Stimulated activated CD8-positive, alpha-beta memory T cell treated with anti-CD3 and anti-CD28 coated beads, Interleukin-2, amount 100 ng/mL, for 1 hour (primary cell): ENCODE data around the gene ZNF865.

Source experiments
- DNase-seq, 2 donors: peaks; one replicate each; pipeline ENCODE4 v3.0.0-alpha.2; 2020; ENCODE audit warnings: low read depth in 2 of 2

The ZNF865 gene

DNA sequence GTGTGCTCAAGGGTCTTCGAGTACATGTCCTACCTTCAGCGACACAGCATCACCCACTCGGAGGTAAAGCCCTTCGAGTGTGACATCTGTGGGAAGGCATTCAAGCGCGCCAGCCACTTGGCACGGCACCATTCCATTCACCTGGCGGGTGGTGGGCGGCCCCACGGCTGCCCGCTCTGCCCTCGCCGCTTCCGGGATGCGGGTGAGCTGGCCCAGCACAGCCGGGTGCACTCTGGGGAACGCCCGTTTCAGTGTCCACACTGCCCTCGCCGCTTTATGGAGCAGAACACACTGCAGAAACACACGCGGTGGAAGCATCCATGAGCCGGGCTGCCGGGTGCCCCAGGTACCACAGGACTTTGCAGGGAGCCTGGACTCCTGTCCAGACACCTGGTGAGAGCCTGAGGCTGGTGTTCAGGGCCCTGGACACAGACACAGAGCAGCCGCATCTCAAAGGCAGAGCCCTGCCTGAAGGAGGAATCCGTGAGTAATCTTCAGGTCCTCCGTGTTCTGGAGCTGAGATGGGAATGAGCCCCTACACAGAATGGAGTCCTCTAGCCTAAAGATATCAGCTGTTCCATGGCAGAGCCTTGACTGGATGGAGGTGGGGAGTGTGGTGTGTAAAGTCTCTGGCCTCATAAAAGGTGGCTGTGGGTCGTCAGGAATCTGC lies 39.5 kb downstream of the ZNF865 start:
- DNase-seq = no peak

DNA sequence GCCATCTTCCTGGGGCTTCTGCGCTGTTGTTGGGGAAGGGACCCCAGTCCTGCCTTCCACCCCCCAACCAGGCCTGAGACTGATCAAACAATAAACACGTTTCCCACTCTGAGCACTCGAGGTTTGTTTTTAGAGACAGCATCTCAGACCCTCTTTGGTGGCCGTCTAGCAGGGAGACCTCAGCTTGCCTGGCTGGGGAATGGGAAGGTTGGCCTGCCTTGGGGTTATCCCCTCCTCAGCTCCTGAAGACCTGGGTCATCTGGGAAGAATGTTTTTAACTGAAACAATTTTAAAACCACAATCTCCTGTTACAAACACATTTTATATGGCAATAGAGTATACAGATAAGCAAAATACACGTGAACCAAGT lies 40.0 kb downstream of the ZNF865 start:
- DNase-seq = no peak

DNA sequence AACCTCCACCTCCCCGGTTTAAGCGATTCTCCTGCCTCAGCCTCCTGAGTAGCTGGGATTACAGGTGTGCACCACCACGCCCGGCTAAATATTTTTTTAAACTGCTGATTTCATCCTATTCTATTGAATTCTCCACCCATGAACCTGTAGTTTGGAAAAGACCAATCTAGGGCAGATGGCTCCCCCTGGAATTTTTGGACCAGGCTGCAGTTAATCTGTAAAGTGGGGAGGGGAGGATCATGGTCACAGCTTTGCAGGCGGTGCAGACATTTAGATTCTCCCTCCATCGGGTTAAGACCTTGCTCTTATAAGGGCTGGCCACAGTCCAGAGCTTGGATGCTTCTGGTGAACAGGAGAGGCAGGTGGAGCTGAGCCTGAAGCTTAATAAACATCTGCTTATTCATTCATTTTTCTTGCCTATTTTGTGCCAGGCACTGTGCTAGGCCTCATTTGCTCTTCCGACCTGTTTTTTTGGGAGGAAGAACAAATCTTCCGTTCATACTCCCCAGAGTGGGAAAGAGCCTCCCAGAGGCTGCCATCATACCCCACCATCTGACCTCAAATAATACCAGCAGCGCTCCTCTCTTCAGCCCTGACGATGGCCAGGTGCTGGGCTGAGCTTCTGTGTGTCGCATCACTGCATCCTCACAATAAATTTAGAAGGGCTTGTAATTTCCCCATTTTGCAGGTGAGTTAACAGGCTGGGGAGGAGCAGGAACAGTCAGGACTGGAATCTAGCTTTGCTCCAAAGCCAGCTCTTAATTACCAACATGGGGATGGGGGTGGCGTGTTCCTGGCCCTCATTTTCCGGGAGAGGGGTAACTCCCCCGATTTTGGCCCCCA lies 41.7 kb downstream of the ZNF865 start:
- no peak for DNase-seq

DNA sequence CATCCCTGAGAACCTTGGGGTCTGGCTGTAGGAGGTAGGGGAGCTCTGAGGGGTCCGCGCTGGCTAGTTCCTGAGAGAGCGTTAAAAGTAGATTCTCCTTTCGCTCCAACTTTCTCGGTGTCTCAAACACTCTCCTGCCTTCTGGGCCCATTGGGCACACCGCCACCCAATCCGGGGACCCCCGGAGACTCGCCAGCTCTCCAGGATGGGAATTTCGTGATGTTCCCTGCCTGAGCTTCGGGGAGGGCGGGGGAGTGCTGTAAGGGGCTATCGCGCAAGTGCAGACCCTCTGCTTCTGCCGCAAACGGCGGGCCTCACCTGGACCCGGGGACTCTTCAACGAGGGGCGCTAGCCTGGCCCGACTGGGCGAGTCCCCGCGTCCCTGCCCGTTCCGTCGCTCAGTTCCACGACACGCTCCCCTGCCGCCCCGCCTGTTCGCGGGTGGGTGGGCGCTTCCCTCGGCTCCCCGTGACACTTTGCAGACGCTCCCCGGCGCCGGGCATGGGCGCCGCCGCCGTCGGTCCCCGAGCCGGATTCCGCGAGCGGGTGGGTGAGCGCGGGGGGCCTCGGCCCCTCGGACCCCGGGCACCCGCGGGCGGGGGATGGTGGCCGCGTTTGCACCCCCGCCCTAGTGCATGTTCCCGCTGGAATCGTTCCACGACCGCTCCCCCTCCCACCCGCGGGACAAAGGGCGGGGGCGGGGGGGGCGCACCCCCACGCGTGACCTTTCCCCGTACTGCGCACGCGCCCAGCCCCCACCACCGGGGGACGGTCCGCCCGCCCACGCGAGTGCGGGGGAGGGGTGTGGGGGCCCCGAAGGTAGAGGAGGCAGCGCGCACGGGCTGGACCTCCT lies 42.5 kb downstream of the ZNF865 start, which contains the start of gene CCDC106:
TSS of gene CCDC106 (plus strand) at position 481 of the 853 bp plus-strand sequence. CDS start 835 bp downstream, outside the sequence.
- no peak for DNase-seq

DNA sequence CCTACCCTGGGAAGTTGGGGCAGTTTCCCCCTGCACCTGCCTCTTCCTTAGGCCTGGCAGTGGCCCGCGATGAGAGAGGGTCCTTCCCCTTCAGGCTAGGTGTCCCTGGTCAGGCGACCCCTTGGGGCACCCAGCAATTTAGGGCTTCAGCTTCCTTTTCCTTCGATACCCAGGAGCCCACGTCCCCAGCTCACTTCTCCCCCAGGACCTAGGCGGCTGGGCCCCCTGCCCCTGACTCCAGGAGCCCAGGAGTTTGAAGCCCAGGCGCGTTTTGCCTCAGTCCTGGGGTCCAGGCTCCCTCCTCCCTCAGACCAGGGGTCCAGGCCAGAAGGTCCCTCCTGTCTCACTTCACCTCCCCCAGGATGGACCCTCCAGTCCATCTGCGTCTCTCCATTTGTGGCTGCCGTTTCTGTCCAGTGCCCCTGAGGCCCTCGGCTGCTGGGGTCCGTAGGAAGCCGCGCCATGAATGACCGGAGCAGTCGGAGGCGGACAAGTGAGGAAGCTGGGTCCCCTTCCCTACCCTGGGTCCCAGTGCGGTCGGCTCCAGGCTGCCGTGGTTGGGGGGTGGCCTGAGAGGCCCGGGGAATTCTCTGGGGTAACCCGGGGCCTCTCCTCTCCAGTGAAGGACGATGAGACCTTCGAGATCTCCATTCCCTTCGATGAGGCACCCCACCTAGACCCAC lies 43.3 kb downstream of the ZNF865 start:
- DNase-seq = no peak

DNA sequence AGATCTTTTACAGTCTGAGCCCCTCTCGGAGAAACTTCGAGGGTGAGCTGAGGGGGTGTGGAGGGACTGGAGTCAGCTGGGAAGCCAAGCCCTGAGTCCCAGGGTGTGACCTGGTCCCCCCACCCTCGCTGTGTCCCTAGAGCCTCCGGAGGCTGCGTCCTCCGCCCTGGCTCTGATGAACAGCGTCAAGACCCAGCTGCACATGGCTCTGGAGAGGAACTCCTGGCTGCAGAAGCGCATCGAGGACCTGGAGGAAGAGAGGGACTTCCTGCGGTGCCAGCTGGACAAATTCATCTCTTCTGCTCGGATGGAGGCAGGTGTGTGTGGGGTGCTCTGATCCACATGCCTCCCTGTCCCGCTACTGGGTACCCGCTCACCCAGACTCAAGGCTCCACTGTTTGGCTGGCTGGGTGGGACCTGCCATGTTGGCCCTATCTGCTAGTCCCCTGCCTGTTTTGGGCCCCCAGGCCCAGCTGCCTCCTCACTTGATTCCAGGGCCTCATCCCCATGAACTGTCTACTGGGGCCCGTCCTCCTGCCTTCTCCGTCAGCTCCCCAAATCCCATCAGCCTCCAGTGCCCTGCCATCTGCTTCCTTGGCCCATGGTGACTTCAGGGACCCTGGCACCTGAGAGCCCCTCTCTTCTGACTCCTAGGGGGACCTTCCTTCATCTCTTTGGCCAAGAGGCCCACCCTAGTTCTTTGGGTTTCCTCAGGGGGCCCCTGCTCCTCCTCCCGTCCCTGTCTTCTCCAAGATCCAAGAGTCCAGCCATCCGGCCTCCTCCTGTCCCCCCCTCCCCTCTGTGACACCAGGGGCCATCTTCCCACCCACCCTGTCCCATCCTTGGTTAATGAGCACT lies 44.0 kb downstream of the ZNF865 start:
- no peak for DNase-seq

DNA sequence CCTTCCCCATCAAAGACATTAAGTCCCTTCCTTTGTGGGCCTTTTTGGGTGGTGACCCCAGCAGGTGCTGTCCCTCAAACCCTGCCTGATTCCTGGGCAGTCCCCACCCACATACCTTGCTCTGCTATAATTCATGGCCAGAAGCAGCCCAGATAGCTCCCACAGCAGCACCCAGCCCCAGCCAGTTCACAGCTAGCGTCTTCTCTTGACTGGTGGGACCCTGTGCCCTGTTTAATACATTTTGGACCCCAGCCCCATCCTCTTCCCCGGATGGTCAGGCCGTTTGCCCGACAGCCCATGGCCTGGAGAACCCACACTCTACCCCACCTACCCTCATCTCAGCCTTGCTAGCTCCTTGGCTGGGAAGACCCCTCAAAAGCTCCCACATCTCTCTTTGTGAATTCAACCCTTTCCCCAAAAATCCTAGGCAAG lies 44.7 kb downstream of the ZNF865 start:
- DNase-seq = no peak

DNA sequence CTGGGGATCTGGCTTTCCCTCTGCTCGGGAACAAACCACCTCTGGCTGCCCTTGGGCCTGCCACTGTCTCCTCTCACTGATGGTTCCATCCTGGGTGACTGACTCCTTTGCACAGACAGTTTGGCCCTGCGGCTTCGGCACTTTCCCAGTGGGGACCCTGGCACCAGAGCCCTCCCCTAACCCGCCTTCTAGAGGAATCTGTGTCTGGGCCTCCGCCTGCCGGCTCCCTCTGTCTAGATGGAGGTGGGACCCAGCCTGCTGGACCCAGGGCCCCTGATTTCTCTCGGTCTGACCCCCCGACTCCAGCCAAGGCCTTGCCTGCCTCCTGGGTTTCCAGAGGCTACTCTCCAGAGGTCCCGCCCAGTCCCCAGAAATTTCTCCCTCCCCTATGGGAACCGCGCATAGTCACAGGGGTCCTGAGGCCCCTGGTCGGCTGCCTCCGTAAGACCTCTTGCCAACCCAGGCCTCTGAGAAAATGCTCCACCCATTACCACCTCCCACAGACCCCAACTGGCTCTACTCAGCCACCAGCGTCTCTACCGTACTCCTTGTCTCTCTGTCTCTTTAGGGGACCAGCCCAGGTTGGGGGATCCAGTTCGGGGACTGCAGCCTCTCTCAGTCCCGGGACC lies 45.3 kb downstream of the ZNF865 start:
- DNase-seq = no peak

DNA sequence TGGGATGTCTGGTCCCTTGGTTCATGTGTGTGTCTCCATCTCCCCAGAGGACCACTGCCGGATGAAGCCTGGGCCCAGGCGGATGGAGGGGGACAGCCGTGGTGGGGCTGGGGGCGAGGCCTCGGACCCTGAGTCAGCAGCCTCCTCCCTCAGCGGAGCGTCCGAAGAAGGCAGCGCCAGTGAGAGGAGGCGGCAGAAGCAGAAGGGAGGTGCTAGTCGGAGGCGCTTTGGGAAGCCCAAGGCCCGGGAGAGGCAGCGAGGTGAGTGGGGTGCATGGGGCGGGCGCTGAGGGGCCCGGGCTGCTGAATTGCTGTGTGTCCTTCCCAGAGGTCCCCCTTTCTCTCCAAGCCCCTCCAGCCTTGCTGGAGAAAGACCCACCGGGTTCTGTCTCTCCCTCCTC lies 45.8 kb downstream of the ZNF865 start:
- no peak for DNase-seq

DNA sequence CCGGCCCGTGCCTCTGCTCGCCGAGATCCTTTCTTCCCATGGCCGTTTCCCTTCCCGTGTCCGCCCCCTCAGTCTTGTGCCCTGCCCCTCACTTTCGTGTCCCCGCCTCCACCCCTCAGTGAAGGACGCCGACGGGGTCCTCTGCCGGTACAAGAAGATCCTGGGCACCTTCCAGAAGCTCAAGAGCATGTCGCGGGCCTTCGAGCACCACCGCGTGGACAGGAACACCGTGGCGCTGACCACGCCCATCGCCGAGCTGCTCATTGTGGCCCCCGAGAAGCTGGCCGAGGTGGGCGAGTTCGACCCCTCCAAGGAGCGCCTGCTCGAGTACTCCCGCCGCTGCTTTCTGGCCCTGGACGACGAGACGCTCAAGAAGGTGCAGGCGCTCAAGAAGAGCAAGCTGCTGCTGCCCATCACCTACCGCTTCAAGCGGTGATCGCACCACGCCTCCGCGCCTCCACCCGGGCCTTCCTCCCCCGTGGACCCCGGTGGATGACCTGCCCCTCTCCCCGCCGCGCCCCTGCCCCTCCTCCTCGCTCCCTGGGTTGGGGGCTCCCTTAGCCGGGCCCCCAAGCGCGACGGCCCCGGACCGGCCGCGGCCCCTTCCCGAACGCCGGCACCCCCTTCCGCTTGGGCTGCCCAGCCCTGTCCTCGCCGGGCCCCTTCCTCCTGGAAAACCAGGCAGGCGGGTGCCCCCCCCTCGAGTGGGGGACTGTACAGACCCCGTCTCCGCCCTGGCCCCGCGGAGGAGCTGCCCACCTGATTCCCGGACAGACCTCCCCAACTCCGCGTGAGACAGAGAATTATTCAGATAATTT lies 47.1 kb downstream of the ZNF865 start:
- no peak for DNase-seq

DNA sequence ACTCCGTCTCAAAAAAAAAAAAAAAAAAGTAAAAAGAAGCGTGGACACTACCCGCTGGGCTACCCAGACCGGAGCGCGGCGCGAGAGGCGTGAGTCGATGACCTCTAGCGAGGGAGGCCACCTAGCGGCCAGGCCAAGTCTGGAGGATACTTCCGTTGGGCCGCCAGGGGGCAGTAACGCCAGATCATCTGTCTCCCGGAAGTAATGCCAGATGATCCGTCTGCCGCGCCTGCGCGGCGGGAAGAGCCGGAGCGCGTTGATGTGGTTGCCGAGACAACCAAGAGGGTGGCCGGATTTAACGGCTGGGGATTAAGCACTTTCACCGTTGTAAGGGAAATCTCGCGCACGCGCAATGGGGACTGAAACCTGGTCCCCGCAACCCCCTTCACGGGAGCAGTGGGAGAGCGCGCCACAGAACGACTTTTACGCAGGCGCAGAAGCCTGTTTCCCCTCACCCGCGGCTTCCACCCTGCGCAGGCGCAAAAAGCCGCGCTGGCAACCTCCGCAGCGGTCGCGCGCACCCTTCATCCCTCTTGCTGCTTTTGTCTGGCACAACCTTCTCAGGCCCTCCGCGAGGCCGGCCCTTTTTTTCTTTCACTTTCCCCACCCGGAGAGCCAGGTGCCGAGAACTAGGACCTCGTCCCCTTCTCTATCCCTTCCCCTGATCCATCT lies 48.3 kb downstream of the ZNF865 start:
- peak; percentile 98 to 99 for DNase-seq

DNA sequence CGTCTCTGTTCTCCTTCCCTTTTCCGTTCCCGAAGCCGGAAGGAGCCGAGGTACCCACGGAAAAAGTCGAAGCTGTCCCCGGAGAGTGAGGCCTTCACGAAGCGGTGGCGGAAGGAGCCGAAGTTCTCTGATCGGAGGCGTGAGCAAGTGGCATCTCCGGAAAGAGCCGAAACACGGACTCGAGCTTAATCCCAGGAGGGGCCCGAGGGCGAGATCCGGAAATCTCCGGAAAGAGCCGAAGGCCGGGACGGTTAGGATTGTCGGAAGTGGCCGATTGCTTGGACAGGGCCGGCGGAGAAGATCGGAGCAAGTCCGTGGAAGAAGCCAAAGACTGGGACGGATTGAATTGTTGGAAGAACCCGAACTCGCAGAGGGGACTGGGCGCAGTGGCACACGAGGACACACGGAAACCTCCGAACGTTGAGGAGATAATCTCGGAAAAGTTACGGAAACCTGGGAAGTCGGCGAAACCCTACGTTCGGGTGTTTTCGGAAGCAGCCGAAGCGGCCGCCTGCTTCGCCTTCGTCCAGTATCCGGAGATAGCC lies 48.9 kb downstream of the ZNF865 start:
- peak; percentile 92 to 96 for DNase-seq

DNA sequence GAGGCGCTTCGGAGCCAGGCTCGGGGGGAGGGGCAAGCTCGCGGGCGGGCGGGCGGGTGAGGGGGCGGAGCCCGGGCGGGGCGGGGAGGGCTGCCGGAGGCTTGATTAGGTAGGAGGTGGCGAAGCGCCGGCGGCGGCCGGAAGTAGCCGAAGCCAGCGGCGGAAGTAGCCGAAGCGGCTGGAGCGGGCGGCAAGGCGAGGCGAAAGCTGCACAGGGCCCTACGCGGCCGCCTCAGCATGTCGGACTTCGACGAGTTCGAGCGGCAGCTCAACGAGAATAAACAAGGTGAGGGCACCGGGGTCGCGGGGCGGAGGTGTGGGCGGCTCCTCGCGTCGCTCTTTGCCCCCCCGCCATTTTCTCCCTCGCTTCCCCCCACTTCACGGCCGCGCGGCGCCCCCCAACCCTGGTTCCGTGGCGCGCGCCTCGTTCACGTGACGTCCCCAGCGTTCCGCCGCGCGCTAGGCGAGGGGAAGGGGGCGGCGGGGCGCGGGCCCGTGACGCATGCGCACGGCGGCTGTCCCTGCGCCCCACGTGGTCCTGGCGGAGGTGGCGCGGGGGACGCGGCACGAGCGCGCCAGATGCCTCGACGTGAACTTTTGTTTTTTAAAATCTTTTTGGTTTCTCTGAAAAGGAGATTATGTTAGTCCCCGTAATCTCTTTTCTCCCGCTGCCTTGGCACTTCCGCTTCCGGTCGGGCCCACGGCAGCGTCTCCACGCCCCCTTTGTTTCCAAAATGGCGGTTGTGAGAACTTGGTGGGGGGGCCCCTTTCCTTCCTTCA lies 49.6 kb downstream of the ZNF865 start, which contains the start of gene U2AF2:
TSS of gene U2AF2 (plus strand) at position 168 of the 780 bp plus-strand sequence. CDS start at position 238, 70 bp downstream.
- DNase-seq = peak; percentile 92 to 95

DNA sequence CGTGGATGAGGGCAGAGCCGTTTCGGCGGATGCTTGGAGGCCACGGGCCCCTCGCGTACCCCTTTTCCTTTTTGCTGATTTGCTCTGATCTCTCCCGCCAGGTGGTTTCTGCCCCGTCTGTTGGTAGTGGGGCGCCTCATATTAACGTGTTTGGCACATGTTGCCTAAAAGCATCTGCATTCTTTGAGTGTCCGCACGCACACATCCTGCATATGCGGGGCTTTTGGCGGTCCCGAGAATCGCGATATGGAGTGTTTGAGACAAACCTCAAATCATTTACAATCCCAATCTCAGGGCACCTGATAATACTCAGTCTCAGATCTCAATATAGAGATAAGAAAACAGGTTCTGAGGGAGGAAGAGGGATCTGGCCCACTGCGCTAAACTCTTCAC lies 50.2 kb downstream of the ZNF865 start:
- no peak for DNase-seq

DNA sequence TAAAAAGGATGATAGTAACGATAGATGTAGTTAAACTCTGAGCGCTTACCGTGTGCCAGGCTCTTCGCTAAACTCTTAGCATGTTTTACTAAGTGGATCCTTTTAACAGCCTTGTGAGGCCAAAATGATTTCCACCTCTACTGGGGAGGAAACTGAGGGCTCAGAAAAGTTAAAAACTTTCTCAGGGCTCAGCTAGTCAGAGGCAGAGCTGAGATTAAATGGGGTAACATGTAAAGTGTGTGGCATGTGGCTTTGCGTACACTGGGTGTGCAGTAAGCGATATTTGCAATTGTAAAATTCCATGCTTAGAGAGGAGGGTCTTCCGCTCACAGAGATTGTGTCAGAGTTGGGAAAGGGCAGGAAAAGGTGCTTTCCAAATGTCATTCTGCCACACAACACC lies 51.1 kb downstream of the ZNF865 start:
- no peak for DNase-seq

DNA sequence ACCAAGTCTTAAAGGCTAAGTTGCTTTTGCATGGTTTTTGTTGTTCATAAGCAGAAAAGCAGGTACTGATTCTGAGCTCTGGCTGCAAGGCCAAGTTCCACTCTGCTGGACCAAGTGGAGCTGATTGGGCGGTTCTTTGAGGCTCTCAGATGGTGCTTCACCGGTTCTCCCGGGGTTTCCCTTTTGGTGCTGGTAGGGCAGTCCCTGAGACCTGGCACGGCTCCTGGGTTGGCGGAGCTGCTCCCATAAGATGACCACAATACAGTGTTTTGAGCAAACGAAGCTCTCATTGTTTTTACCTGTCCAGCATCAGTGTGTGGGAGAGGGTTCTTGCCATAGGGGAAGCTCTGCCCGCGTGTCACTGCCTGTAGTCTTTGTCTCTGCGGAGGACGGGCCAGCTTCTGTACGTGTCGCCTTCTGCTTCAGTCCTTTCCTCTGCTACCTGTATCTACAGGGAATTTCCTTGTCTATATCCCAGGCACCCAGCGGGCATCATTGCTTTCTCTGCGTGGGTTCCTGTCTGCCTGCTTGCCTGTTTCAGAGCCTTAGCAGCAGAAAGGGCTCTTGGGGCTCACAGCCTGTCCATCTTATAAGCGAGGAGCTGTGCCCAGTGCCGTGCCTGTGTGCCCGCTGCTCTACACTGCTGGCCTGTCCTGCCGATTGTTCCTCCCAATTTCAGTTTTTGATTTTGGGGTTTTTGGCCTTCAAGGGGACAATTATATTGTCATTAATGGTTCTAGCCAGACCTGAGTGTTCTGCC lies 51.7 kb downstream of the ZNF865 start:
- DNase-seq = no peak
